HG02763 (cell line): ENCODE measurements around the gene SPCS2.
A peak's percentile ranks its signal among the peaks of the same experiment; 100 is the strongest.
"Not testable (repeated sequence)": the region's sequence is repeated elsewhere in the genome, so short reads cannot be mapped to it uniquely, and the experiment has no call there.

Source experiments
- ATAC-seq: cut with Tn5 transposase; IDR thresholded peaks from one replicate; pipeline ENCODE4 v1.9.1; 2021; ENCODE audit warnings: mild to moderate bottlenecking, moderate library complexity; ENCODE audit not compliant: unreplicated experiment

SPCS2 gene

GRCh38 chr11:74949753-74950137 lies 679 bp downstream of the SPCS2 start:
- ATAC-seq, result no peak

GRCh38 chr11:74950374-74950969 lies 1.4 kb downstream of the SPCS2 start:
- ATAC-seq, result no peak

DNA sequence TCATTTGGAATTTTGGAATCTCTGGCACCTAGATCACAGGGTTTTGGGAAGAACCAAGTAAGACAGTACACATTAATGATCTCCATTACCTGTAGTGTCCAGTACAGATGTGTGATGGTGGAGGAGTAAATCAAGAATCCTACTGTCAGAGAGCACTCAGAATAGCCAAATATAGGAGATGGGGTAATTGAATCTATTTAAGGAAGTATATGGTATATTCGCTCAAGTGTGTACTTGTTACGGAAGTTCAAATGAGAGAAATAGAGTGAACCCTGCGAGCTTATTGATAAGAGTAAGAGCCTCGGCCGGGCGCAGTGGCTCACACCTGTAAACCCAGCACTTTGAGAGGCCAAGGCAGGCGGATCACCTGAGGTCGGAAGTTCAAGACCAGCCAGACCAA lies 2.2 kb downstream of the SPCS2 start:
- no peak for ATAC-seq

GRCh38 chr11:74952752-74953151 lies 3.7 kb downstream of the SPCS2 start:
- ATAC-seq, result no peak

DNA sequence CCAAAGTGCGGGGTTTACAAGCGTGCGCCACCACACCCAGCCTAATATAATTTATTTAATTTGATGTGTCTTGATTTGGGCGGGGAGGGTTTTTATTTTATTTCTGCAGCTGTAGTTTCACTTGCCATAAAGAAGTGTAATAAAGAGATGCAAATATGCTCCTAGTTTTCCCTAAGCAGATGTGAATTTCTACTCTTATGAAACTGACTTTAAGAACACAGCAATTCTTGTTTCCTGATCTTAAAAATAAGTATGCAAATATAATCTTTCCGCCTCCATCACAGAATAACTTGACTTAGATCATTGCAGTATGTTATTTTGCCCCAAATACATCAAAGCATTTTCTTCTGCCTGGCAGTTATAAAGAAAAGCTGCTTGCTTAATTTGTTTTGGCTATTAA lies 4.4 kb downstream of the SPCS2 start:
- no peak for ATAC-seq

DNA sequence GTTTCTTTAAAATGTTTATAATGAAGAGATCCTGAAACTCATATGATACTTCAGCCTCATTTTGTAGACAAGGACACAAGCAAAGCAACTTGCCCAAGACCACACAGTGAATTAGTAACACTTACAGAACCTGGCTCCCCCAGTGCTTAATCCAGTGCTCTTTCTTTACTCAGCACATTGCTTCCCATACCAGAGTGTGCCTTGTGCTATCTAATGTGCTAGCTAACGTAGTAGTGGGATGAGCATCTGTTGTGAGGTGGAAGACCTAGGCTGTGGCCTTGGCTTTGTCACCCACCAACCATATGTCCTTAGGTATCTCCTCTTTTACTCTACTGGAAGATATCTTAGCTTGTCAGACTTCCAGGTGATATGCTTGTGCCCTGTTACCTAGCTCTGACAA lies 5.1 kb downstream of the SPCS2 start:
- no peak for ATAC-seq

DNA sequence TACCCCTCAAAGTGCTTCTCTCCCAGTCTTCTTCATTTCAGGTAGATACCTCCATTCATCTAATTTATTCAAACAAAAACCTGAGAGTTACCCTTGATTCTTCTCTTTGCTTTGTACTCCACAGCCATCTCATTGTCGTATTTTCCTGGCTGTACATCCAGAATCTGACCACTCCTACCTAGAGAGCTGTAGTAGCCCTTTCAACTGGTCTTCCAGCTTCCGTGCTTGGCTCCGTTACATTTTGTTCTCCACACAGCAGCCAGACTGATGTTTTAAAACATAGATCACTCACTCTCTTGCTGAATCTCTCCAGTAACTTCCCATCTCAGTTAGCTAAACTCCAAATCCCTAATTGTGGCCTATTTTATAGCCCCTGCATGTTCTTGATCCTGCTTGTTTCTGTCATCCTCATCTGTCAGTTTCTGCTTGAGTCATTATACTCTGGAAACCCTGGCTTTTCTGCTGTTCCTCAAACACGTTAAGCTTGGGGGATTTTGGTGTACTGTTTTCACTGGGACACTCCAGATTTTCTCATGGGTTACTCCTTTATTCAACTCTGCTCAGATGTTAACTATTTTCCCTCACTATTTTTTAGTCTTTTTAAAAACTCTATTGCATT lies 7.4 kb downstream of the SPCS2 start:
- ATAC-seq, result no peak

- ATAC-seq, result no peak
Observed at GRCh38 chr11:74957937-74958629, 9.0 kb downstream of the SPCS2 start.

DNA sequence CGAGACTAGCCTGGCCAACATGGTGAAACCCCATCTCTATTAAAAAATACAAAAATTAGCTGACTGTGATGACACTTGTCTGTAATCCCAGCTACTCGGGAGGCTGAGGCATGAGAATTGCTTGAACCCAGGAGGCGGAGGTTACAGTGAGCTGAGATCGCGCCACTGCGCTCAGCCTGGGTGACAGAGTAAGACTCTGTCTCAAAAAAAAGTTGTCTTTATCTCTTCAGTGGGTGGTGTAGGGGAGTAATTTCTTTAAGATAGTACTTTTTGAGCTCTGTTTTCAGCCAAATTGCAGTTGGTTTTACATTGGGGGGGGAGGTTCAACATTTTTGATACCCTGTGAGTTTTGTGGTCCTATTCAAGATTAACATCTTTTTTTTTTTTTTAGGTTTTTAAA lies 11.1 kb downstream of the SPCS2 start:
- not testable (repeated sequence) for ATAC-seq

- no peak for ATAC-seq
Observed at GRCh38 chr11:74966651-74967050, 17.6 kb downstream of the SPCS2 start.

GRCh38 chr11:74970852-74971395 lies 21.9 kb downstream of the SPCS2 start:
- no peak for ATAC-seq

DNA sequence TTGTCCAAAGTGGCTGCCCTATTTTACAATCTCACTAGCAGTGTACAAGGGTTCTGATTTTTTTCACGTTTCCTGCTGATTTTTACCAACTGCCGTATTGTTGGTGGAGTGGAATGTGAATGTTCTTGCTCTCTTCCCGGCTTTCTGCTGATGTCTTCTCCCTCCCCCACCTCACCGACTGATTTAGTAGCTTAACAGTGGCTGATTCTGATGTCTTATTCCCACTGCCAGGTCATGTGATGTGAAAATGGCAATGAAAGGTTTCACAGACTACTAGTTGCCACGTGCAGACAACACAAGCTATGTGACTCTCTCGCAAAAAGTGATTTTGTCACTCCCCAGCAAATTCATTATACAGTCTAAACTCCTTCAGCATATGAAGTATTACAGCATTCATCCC lies 22.4 kb downstream of the SPCS2 start:
- no peak for ATAC-seq

DNA sequence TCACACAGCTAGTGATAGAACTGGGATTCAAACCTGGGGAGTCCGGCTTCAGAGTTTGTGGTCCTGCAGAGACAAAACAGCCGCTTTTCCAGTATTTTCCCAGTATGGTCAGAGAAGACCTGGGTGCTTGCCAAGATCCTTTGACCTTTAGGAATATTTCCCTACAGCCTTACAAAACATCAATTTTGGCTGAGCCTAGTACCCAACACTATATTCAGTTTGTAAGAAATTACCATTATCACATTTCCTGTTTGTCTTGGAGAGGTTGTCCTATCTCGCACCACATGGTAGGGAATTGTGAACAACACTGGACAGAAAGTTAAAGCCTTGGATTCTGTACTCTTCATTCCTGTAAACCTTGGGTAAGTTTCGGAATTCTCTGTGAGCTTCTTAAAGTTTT lies 29.0 kb downstream of the SPCS2 start:
- no peak for ATAC-seq

GRCh38 chr11:74980634-74981033 lies 31.6 kb downstream of the SPCS2 start:
- ATAC-seq, result no peak

DNA sequence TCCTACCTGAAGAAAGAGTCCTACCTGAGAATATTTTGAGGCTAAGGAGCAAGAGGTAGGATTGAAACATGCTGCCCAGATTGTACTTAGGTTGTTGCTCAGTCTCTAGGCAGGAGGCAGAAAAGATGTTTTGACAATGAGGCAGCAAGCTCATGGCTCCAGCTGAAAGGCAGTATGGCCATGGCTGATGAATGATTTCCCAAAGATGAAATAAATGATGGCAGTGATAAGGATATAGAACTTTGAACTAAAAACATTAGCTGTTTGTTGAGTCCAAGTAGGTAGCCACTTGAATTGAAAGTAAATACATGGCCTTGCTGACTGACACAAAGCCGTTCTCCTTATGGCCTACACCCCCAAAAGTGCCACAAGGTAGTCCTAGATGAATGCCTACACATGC lies 32.8 kb downstream of the SPCS2 start:
- ATAC-seq, result no peak

DNA sequence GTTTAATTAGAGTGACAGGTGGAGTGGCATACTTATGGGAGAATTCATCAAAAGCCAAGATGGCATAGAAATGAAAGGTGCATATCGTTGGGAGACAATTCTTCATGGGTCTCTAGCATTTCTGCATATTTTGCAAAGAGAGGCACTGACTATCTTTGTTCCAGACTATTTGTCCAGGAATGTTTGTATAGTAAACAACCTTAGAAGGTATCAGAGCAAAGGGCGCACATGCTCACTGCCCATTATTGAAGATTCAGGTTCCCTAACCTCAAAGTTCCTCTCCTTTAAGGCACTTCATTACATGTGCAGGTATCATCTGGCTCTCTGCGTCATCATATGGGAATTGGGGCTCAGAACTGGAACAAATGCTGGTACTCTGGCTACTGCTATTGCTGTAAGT lies 35.0 kb downstream of the SPCS2 start:
- no peak for ATAC-seq

- no peak for ATAC-seq
Observed at GRCh38 chr11:74984730-74985129, 35.7 kb downstream of the SPCS2 start.

DNA sequence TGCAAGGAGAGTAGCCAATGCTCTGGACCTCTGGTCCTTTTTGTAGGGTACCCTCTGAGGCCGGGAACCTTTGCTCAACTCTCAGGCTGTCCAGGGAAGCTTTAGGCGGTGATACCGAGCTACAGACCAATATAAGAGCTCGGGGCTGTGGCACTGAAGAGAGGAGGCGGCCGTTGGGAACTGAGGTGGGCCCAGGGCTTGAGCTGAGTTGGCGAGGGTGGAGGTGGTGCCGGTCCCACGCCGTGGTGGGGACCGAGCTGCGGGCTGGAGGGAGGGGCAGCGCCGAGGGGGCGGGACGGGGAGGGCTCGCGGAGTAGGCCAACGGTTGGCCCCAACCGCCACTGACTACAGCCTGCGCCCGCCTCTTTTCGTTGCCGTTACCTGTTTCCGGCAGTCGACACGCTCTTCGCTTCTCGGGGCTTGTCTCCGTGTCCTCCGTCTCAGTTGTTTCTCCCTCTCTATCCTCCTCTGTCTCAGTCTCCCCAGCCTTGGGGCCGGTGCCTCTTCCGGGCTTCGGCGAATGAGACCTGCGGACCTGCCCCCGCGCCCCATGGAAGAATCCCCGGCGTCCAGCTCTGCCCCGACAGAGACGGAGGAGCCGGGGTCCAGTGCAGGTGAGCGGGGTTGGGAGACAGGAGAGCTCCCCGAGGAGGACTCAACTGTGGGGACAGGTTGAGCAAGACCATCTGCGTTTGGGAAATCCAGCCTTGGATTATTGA lies 39.6 kb downstream of the SPCS2 start, which contains the start of gene NEU3:
TSS of gene NEU3 (plus strand) at position 393 of the 719 bp plus-strand sequence. CDS start at position 521, 128 bp downstream.
- ATAC-seq, result peak; percentile 78

GRCh38 chr11:74989260-74989638 lies 40.2 kb downstream of the SPCS2 start:
- peak; percentile 5 for ATAC-seq

DNA sequence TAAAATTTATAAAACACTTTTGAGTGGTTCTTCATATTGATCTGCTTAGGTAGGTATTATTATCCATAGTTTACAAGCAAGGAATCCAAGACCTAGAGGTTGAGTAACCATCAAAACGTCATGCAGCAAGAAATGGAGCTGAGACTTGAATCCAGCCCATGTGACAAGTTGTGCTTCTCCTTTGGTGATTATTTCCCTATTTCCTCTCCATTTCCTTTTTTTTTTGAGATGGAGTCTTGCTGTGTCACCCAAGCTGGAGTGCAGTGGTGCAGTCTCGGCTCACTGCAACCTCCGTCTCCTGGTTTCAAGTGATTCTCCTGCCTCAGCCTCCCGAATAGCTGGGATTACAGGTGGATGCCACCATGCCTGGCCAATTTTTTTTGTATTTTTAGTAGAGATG lies 41.1 kb downstream of the SPCS2 start:
- not testable (repeated sequence) for ATAC-seq

- ATAC-seq, result no peak
Observed at GRCh38 chr11:74990941-74991340, 41.9 kb downstream of the SPCS2 start.
